Left ventricle myocardium inferior (tissue), 1 donor: Measurements from ENCODE around the gene UBC. TPM values are rescaled to one million over a fixed set of nuclear protein-coding genes. Genes with fewer than 3 reads are reported as not detected.
A peak's percentile ranks its signal among the peaks of the same experiment; 100 is the strongest.
"Not testable (repeated sequence)": the region's sequence is repeated elsewhere in the genome, so short reads cannot be mapped to it uniquely, and the experiment has no call there.

Experiments used
- DNase-seq: peaks from one replicate; pipeline ENCODE4 v3.0.0-alpha.2; 2020
- H3K27ac ChIP-seq: fragments of 200-600 bp; replicated peaks from 2 replicates; pipeline ENCODE4 v1.8.0; 2021
- H3K27me3 ChIP-seq: fragments of 200-600 bp; 2 replicates; pipeline ENCODE4 v1.8.0; 2021; ENCODE audit warnings: low read depth
- H3K36me3 ChIP-seq: fragments of 200-600 bp; 2 replicates; pipeline ENCODE4 v1.8.0; 2021
- H3K4me1 ChIP-seq: fragments of 200-600 bp; 2 replicates; pipeline ENCODE4 v1.8.0; 2021
- H3K4me3 ChIP-seq: fragments of 200-600 bp; 2 replicates; pipeline ENCODE4 v1.8.0; 2021; ENCODE audit warnings: mild to moderate bottlenecking, moderate library complexity
- H3K9me3 ChIP-seq: fragments of 200-600 bp; replicated peaks from 2 replicates; pipeline ENCODE4 v1.8.0; 2021
- intact Hi-C: fragments of 100-400 bp; cut with micrococcal nuclease; formaldehyde crosslinking; loops from one replicate; pipeline ENCODE4 v1.11.0; 2022
- total RNA-seq: library from RNA; stranded (reverse); fragmentation: NEBNext Ultra II Directional; extraction: Animal tissue kit (Norgen Biotek cat#: 25700); gene quantifications from one replicate; pipeline ENCODE4 v1.2.1, GENCODE V29; 2021
- TF ChIP-seq, protein P1 (sequence below): fragments of 200-600 bp; IDR thresholded peaks from 2 replicates; pipeline ENCODE4 v1.8.0; 2021; ENCODE audit warnings: antibody characterized with exemption, mild to moderate bottlenecking, borderline replicate concordance
- donor health status: DM: no; HTN: yes; CAD: no; lungs with severe emphysema.

The UBC gene
- total RNA-seq, 1 donor from 2014 or later = 1,154 TPM

DNA sequence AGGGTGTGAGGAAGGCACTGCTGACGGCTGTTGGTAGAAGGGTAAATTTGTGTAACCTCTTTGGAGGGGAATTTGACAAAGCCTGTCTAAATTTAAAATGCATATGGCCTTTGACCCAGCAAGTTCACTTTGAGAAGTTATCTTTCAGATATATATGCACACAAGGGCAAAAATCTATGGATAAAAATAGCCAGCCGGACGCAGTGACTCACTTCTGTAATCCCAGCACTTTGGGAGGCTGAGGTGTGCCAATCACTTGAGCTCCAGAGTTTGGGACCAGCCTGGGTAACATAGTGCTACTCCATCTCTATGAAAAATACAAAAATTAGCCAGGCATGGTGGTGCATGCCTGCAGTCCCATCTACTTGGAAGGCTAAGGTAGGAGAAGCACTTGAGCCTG is 13.4 kb downstream of the UBC start:
- Histone ChIP-seq H3K36me3 (no peaks in the 10 kb centered on the region), H3K27me3 (no peaks in the 10 kb centered on the region), H3K4me3 (no peak overlapping the region), H3K9me3 (no peaks in the 10 kb centered on the region), H3K27ac (no peak overlapping the region), H3K4me1 (peaks cover 26% of the 10 kb centered on the region)
- TF ChIP-seq, protein P1, sequence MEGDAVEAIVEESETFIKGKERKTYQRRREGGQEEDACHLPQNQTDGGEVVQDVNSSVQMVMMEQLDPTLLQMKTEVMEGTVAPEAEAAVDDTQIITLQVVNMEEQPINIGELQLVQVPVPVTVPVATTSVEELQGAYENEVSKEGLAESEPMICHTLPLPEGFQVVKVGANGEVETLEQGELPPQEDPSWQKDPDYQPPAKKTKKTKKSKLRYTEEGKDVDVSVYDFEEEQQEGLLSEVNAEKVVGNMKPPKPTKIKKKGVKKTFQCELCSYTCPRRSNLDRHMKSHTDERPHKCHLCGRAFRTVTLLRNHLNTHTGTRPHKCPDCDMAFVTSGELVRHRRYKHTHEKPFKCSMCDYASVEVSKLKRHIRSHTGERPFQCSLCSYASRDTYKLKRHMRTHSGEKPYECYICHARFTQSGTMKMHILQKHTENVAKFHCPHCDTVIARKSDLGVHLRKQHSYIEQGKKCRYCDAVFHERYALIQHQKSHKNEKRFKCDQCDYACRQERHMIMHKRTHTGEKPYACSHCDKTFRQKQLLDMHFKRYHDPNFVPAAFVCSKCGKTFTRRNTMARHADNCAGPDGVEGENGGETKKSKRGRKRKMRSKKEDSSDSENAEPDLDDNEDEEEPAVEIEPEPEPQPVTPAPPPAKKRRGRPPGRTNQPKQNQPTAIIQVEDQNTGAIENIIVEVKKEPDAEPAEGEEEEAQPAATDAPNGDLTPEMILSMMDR = no peak
- no peak for DNase-seq
- intact Hi-C loops = no loop called here

DNA sequence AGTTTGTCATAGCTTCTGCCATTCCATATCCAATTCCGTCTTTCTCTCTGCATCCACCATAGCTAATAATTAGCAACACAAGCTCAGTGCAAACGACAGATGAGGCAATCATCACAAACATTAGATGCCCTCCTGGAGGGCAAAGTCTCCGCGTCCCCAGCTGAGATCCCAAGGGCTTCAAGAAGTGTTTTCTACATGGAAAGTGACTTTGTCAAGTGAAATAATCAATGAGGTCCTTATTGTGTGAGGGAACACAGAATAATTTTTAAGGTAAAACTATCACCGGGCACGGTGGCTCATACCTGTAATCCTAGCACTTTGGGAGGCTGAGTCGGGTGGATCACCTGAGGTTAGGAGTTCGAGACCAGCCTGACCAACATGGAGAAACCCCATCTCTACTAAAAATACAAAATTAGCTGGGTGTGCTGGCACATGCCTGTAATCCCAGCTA is 14.1 kb downstream of the UBC start:
- H3K36me3 ChIP-seq, H3K9me3 ChIP-seq, H3K4me3 ChIP-seq, DNase-seq, H3K27ac ChIP-seq, intact Hi-C loops, H3K27me3 ChIP-seq: not testable (repeated sequence)
- H3K4me1 ChIP-seq = peaks cover 25% of the 10 kb centered on the region

GRCh38 chr12:124898923-124899294 is 15.5 kb downstream of the UBC start:
- H3K4me1 ChIP-seq = peaks cover 13% of the 10 kb centered on the region
- no peak for DNase-seq
- H3K27me3 ChIP-seq = no peaks in the 10 kb centered on the region
- intact Hi-C loops = no loop called here
- no peak overlapping the region for H3K27ac ChIP-seq
- H3K36me3 ChIP-seq = no peaks in the 10 kb centered on the region
- H3K9me3 ChIP-seq = no peaks in the 10 kb centered on the region
- TF ChIP-seq, protein P1 = no peak
- H3K4me3 ChIP-seq = no peak overlapping the region

- no peaks in the 10 kb centered on the region for H3K36me3 ChIP-seq
- no peak for DNase-seq
- no peak overlapping the region for H3K27ac ChIP-seq
- peaks cover 13% of the 10 kb centered on the region for H3K4me1 ChIP-seq
- no peaks in the 10 kb centered on the region for H3K27me3 ChIP-seq
- intact Hi-C loops = no loop called here
- TF ChIP-seq, protein P1 = peak; percentile 65
- H3K4me3 ChIP-seq = no peak overlapping the region
- H3K9me3 ChIP-seq = no peaks in the 10 kb centered on the region
Observed at GRCh38 chr12:124898200-124898922, 16.1 kb downstream of the UBC start.

DNA sequence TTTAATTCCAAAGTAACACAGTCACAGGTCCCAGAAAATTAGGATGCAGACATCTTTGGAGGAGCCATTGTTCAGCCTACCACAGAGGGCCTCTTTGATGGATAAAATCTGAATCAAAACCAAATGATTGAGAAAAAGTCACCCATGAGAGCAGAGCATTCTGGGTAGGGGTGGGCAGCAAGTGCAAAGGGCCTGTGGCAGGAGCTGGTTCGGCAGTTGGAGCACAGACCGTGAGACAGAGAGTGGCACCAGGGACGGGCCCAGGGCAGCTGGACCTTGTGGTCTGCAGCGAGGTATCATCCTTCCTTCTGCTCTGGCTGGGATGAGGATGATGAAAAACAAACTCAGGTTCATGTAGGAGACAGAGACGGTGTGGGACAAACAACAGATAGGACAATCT is 18.0 kb downstream of the UBC start:
- H3K27me3 ChIP-seq = no peaks in the 10 kb centered on the region
- no peak for DNase-seq
- intact Hi-C loops = no loop called here
- no peak overlapping the region for H3K4me3 ChIP-seq
- H3K9me3 ChIP-seq = no peaks in the 10 kb centered on the region
- peaks cover 13% of the 10 kb centered on the region for H3K4me1 ChIP-seq
- H3K27ac ChIP-seq = no peak overlapping the region
- TF ChIP-seq, protein P1 = no peak
- no peaks in the 10 kb centered on the region for H3K36me3 ChIP-seq

DNA sequence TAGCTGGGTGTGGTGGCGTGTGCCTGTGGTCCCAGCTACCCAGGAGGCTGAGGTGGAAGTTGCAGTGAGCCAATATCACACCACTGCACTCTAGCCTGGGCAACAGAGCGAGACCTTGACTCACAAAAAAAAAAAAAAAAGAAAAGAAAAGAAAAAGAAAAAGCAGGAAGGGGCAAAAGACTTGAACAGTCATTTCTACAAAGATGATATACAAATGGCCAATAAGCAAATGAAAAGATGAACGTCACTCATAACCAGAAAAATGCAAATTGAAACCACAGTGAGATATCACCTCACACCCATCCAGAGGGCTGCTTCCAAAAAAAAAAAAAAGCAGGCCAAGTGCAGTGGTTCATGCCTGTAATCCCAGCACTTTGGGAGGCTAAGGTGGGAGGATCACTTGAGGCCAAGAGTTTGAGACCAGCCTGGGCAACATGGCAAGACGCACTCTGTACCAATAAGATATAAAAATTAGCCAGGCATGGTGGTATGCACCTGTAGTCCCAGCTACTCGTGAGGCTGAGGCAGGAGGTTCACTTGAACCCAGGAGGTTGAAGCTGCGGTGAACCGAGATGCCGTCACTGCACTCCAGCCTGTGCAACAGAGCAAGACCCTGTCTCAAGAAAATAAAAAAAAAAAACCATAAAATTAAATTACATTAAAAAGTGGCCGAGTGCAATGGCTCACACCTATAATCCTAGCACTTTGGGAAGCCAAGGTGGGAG is 20.5 kb downstream of the UBC start:
- Histone ChIP-seq H3K36me3 (no peaks in the 10 kb centered on the region), H3K9me3 (no peaks in the 10 kb centered on the region), H3K4me3 (no peak overlapping the region), H3K4me1 (peaks cover 10% of the 10 kb centered on the region), H3K27ac (no peak overlapping the region), H3K27me3 (no peaks in the 10 kb centered on the region)
- TF ChIP-seq, protein P1 = no peak
- DNase-seq = no peak
- intact Hi-C loops = no loop called here
